ENCODE results near the gene BEX4.

DNA sequence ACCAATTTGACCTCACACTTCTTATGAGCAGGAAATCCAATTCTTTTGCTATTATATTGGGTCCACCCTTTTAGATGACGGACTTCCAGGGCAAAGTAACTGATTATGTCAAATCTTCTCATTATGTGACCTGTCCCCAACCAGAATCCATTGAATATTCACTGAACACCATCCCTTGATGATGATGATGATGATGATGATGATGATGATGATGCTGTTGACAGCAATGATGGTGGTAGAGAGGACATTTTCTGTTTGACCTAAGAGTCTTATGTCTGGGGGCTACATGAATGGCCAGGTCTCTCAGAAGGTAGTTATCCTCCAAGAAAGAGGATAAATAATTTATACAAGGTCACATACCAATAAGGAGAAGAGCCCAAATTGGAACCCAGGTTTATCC is 34.9 kb downstream of the BEX4 start:
- TF ChIP-seq EZH2 (IDR thresholded peaks at IDR 0.05; ENCODE audit: low read depth, low read length, severe bottlenecking) (no peak), TBP (IDR thresholded peaks at IDR 0.05; ENCODE audit: low read depth, low read length) (no peak)

Measured in H1 (cell line).